Mesenchymal stem cell (in vitro differentiated cells and primary cell): ENCODE data around the gene HIVEP2.

Source experiments
- DNase-seq: peaks from one replicate; pipeline ENCODE4 v3.0.0-alpha.2; 2013
- H2AFZ ChIP-seq: one replicate; pipeline ENCODE4 v1.6.1; 2013; ENCODE audit warnings: low read depth, mild to moderate bottlenecking, control low read depth, inconsistent platforms, low read length, moderate library complexity
- H2AK5ac ChIP-seq: 2 replicates; pipeline ENCODE4 v1.6.1; 2013; ENCODE audit warnings: low read length, moderate library complexity, mild to moderate bottlenecking, inconsistent platforms; ENCODE audit not compliant: severe bottlenecking
- H2BK120ac ChIP-seq: one replicate; pipeline ENCODE4 v1.6.1; 2013; ENCODE audit warnings: low read depth, mild to moderate bottlenecking, inconsistent platforms, low read length, moderate library complexity
- H2BK12ac ChIP-seq, 2 experiments: one replicate each; pipeline ENCODE4 v1.6.1; 2013; ENCODE audit warnings: inconsistent platforms in 2 of 2, low read length in 2 of 2, mild to moderate bottlenecking in 2 of 2, moderate library complexity in 2 of 2, control low read depth in 1 of 2
- H2BK15ac ChIP-seq: one replicate; pipeline ENCODE4 v1.6.1; 2013; ENCODE audit warnings: mild to moderate bottlenecking, low read depth, inconsistent platforms; ENCODE audit not compliant: poor library complexity, severe bottlenecking
- H2BK5ac ChIP-seq: 2 replicates; pipeline ENCODE4 v1.6.1; 2013; ENCODE audit warnings: low read depth, mild to moderate bottlenecking, low read length, control low read depth, inconsistent platforms; ENCODE audit not compliant: poor library complexity, severe bottlenecking
- H3K14ac ChIP-seq, 2 experiments: one replicate each; pipeline ENCODE4 v1.6.1; 2013; ENCODE audit warnings: inconsistent platforms in 2 of 2, low read length in 2 of 2, control low read depth in 1 of 2, mild to moderate bottlenecking in 1 of 2, moderate library complexity in 1 of 2
- H3K18ac ChIP-seq, 2 experiments: one replicate each; pipeline ENCODE4 v1.6.1; 2013; ENCODE audit warnings: inconsistent platforms in 2 of 2, low read length in 2 of 2, control low read depth in 1 of 2, low read depth in 1 of 2, mild to moderate bottlenecking in 1 of 2
- H3K23ac ChIP-seq, 2 experiments: one replicate each; pipeline ENCODE4 v1.6.1; 2013; ENCODE audit warnings: inconsistent platforms in 2 of 2, low read length in 2 of 2, mild to moderate bottlenecking in 2 of 2, moderate library complexity in 2 of 2, control low read depth in 1 of 2
- H3K27ac ChIP-seq: 2 replicates; pipeline ENCODE4 v1.5.1; 2013; ENCODE audit warnings: mild to moderate bottlenecking, moderate library complexity, low read length, control low read depth, inconsistent platforms; ENCODE audit not compliant: poor library complexity, severe bottlenecking
- H3K27me3 ChIP-seq, 2 experiments: 2 replicates each; pipeline versions ENCODE4 v1.6.1 to v1.7.0; 2013; ENCODE audit warnings: low read length in 2 of 2, mild to moderate bottlenecking in 2 of 2, moderate library complexity in 2 of 2, control low read depth in 1 of 2, inconsistent platforms in 1 of 2; ENCODE audit not compliant: control insufficient read depth in 1 of 2, insufficient read depth in 1 of 2
- H3K36me3 ChIP-seq, 2 experiments: 2 replicates each; pipeline versions ENCODE4 v1.6.1 to v1.7.0; 2013; ENCODE audit warnings: low read length in 2 of 2, control low read depth in 1 of 2, inconsistent platforms in 1 of 2, low read depth in 1 of 2, mild to moderate bottlenecking in 1 of 2; ENCODE audit not compliant: insufficient read depth in 2 of 2, control insufficient read depth in 1 of 2
- H3K4ac ChIP-seq, 2 experiments: one replicate each; pipeline ENCODE4 v1.6.1; 2013; ENCODE audit warnings: inconsistent platforms in 2 of 2, low read length in 2 of 2, mild to moderate bottlenecking in 2 of 2, moderate library complexity in 2 of 2, control low read depth in 1 of 2, low read depth in 1 of 2
- H3K4me1 ChIP-seq: 2 replicates; pipeline ENCODE4 v1.6.1; 2013; ENCODE audit warnings: low read depth, low read length, control low read depth; ENCODE audit not compliant: control insufficient read depth, insufficient read depth
- H3K4me2 ChIP-seq: 2 replicates; pipeline ENCODE4 v1.6.1; 2013; ENCODE audit warnings: low read length, mild to moderate bottlenecking, inconsistent platforms; ENCODE audit not compliant: poor library complexity, severe bottlenecking
- H3K4me3 ChIP-seq, 2 experiments: 2 replicates each; pipeline versions ENCODE4 v1.5.1 to v1.7.0; 2013; ENCODE audit warnings: low read length in 2 of 2, mild to moderate bottlenecking in 2 of 2, control low read depth in 1 of 2, low read depth in 1 of 2; ENCODE audit not compliant: insufficient read depth in 1 of 2
- H3K79me1 ChIP-seq: replicated peaks from 2 replicates; pipeline ENCODE4 v1.6.1; 2013; ENCODE audit warnings: mild to moderate bottlenecking, control low read depth, low read length, inconsistent platforms; ENCODE audit not compliant: poor library complexity, severe bottlenecking
- H3K9ac ChIP-seq: 2 replicates; pipeline ENCODE4 v1.7.0; 2013; ENCODE audit warnings: mild to moderate bottlenecking, low read length, moderate library complexity
- H3K9me3 ChIP-seq: 2 replicates; pipeline ENCODE4 v1.7.0; 2013; ENCODE audit warnings: mild to moderate bottlenecking, low read length; ENCODE audit not compliant: control insufficient read depth
- H4K8ac ChIP-seq: one replicate; pipeline ENCODE4 v1.6.1; 2013; ENCODE audit warnings: inconsistent platforms, mild to moderate bottlenecking, low read length, moderate library complexity
- H4K91ac ChIP-seq: one replicate; pipeline ENCODE4 v1.6.1; 2013; ENCODE audit warnings: mild to moderate bottlenecking, low read length, inconsistent platforms
- WGBS: methylation state at CpG from one replicate; pipeline ENCODE4 v1.1.7; 2013; ENCODE audit warnings: mixed read lengths; 5-methylcytosine and 5-hydroxymethylcytosine counted together

Gene HIVEP2

DNA sequence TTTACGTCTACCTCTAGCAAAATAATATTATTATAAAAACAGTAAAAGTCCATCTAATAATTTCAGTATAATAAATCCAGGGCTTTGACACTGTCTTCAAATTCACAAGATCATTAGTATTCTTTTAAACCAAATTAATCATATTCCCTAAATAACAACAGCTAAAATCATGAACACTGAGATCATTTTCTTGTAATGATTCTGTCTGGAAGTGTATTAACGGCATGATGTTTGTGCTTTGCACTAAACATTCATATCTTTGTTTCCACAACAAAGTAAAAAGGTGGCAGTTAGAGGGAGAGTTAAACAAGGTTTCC is 18.8 kb downstream of the HIVEP2 start:
- Histone ChIP-seq H3K14ac (peak overlapping the region in 1 of 2 experiments; percentile 83), H3K23ac (no peak overlapping the region), H3K4me1 (no peaks in the 10 kb centered on the region), H3K4me2 (peak overlapping the region; percentile 86), H2BK120ac (peak overlapping the region; percentile 98), H2AK5ac (no peak overlapping the region), H2BK12ac (no peak overlapping the region), H3K9me3 (no peaks in the 10 kb centered on the region), H3K27me3 (no peaks in the 10 kb centered on the region), H3K9ac (peak overlapping the region; percentile 95), H2AFZ (no peak overlapping the region), H3K36me3 (no peaks in the 10 kb centered on the region), H2BK5ac (no peak overlapping the region), H3K4me3 (peak overlapping the region in 1 of 2 experiments; percentile 83), H3K27ac (peak overlapping the region; percentile 78), H3K18ac (peak overlapping the region in 1 of 2 experiments; percentile 96), H4K91ac (no peak overlapping the region), H3K4ac (no peak overlapping the region), H4K8ac (no peak overlapping the region), H3K79me1 (peaks cover 8% of the 10 kb centered on the region), H2BK15ac (no peak overlapping the region)
- DNase-seq, result no peak
- no CpG with 5 or more reads among the region's 2 CpGs for WGBS

GRCh38 chr6:142925575-142926110 is 19.3 kb downstream of the HIVEP2 start:
- no peak overlapping the region for H2AK5ac ChIP-seq
- no peak overlapping the region for H3K4ac ChIP-seq
- H2BK15ac ChIP-seq, result no peak overlapping the region
- H3K36me3 ChIP-seq, result no peaks in the 10 kb centered on the region
- peak overlapping the region; percentile 95 for H3K9ac ChIP-seq
- DNase-seq, result peak; percentile 66
- H2BK12ac ChIP-seq, result no peak overlapping the region
- peak overlapping the region in 1 of 2 experiments; percentile 83 for H3K4me3 ChIP-seq
- H3K14ac ChIP-seq, result no peak overlapping the region
- no peak overlapping the region for H2AFZ ChIP-seq
- no peak overlapping the region for H4K8ac ChIP-seq
- H2BK120ac ChIP-seq, result no peak overlapping the region
- no peaks in the 10 kb centered on the region for H3K27me3 ChIP-seq
- no peak overlapping the region for H3K18ac ChIP-seq
- H4K91ac ChIP-seq, result no peak overlapping the region
- H3K79me1 ChIP-seq, result peaks cover 8% of the 10 kb centered on the region
- no peak overlapping the region for H3K23ac ChIP-seq
- no peak overlapping the region for H2BK5ac ChIP-seq
- no peaks in the 10 kb centered on the region for H3K9me3 ChIP-seq
- H3K4me1 ChIP-seq, result no peaks in the 10 kb centered on the region
- WGBS, result 84% methylated on average over 3 of the region's 7 CpGs
- no peak overlapping the region for H3K4me2 ChIP-seq
- no peak overlapping the region for H3K27ac ChIP-seq

DNA sequence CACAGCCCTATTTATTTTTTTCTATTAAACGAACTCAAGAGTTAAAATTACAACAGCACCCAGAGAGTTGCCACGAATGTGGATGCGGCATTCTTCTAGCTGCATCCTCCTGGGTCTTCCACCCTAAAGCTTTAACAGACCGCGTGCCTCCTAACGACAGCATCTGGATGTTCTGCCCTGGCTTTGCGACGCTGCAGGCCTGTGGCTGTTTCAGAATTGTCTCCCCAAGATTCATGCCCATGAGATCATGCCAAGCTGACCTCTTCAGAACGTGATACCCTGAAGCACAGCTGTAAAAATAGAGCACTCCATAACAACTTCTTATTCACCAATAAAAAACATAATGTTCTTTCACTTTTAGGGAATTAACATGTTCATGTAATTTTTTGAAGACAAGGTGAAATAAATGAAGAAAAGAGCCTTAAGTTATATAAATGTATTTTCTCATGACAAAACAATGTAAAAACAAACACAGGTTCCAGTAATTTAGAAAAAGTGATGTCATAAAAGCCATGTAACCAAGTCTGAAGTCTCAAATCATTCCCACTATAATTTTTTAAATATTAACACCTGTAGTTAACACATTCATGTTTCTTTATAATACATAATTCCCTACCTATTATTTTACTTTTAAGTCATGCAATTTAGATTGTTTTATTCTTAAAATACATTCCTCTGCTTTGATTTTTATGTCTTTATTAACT is 26.5 kb downstream of the HIVEP2 start:
- 96% methylated on average over 8 of the region's 9 CpGs for WGBS
- peak overlapping the region in 1 of 2 experiments; percentile 76 for H3K18ac ChIP-seq
- no peak for DNase-seq

GRCh38 chr6:142916881-142917280 is 28.1 kb downstream of the HIVEP2 start:
- Histone ChIP-seq H3K4me3 (no peak overlapping the region), H2BK12ac (no peak overlapping the region), H2BK15ac (no peak overlapping the region), H3K36me3 (peaks cover 0 to 7% of the 10 kb centered on the region in 2 experiments), H3K23ac (no peak overlapping the region), H2BK120ac (no peak overlapping the region), H3K4ac (no peak overlapping the region), H4K8ac (no peak overlapping the region), H2AK5ac (no peak overlapping the region), H2BK5ac (no peak overlapping the region), H3K27ac (no peak overlapping the region), H4K91ac (no peak overlapping the region), H3K9me3 (no peaks in the 10 kb centered on the region), H3K18ac (no peak overlapping the region), H3K79me1 (peaks cover 18% of the 10 kb centered on the region), H2AFZ (no peak overlapping the region), H3K4me2 (no peak overlapping the region), H3K4me1 (peaks cover 5% of the 10 kb centered on the region), H3K9ac (no peak overlapping the region), H3K14ac (no peak overlapping the region), H3K27me3 (no peaks in the 10 kb centered on the region)
- 100% methylated on average over 1 of the region's 1 CpG for WGBS
- no peak for DNase-seq

More for the DNA sequence above, 26.5 kb downstream of the HIVEP2 start:
- Histone ChIP-seq H3K9ac (peak overlapping the region; percentile 54), H3K4me2 (peak overlapping the region; percentile 18), H3K27ac (peak overlapping the region; percentile 14), H3K79me1 (peaks cover 17% of the 10 kb centered on the region), H3K4me1 (peaks cover 5% of the 10 kb centered on the region), H3K23ac (no peak overlapping the region), H3K27me3 (no peaks in the 10 kb centered on the region), H3K36me3 (peaks cover 0 to 5% of the 10 kb centered on the region in 2 experiments), H2BK12ac (no peak overlapping the region), H2BK5ac (no peak overlapping the region), H2AFZ (no peak overlapping the region), H2AK5ac (no peak overlapping the region), H2BK15ac (no peak overlapping the region), H3K14ac (no peak overlapping the region), H3K4ac (no peak overlapping the region), H3K9me3 (no peaks in the 10 kb centered on the region), H4K91ac (no peak overlapping the region), H2BK120ac (no peak overlapping the region), H3K4me3 (no peak overlapping the region), H4K8ac (no peak overlapping the region)
